Common myeloid progenitor, CD34-positive (primary cell): ENCODE results near the gene MED27.

Experiments
- CTCF ChIA-PET: fragments of 350-600 bp; sonication (Branson Sonifier 250); formaldehyde crosslinking; loops from one replicate; lab custom pipeline; 2021; ENCODE audit warnings: antibody characterized with exemption; lab: Charles Lee
- POLR2A ChIA-PET: fragments of 350-600 bp; sonication (Branson Sonifier 250); formaldehyde crosslinking; loops from one replicate; lab custom pipeline; 2021; ENCODE audit warnings: antibody characterized with exemption; lab: Charles Lee
- DNase-seq, 3 donors: peaks; one replicate each; pipeline versions ENCODE4 v3.0.0 to v3.0.0-alpha.2; 2013
- H3K27ac ChIP-seq, 2 experiments: 1 replicate in 1 of 2; 2 replicates in 1 of 2; pipeline ENCODE4 v1.7.0; 2013; ENCODE audit warnings: inconsistent platforms in 2 of 2, low read length in 2 of 2, mild to moderate bottlenecking in 2 of 2, low read depth in 1 of 2, moderate library complexity in 1 of 2; ENCODE audit not compliant: severe bottlenecking in 2 of 2, insufficient read depth in 1 of 2, poor library complexity in 1 of 2
- H3K27me3 ChIP-seq, 5 experiments: replicated peaks in 2 of 5; 1 replicate in 3 of 5; 2 replicates in 2 of 5; pipeline versions ENCODE4 v1.6.1 to v1.7.0; 2013; ENCODE audit warnings: low read length in 4 of 5, mild to moderate bottlenecking in 2 of 5, moderate library complexity in 2 of 5, inconsistent platforms in 1 of 5; ENCODE audit not compliant: insufficient read depth in 5 of 5, control insufficient read depth in 4 of 5
- H3K36me3 ChIP-seq, 4 experiments: 1 replicate in 2 of 4; 2 replicates in 2 of 4; pipeline versions ENCODE4 v1.6.1 to v1.7.0; 2013; ENCODE audit warnings: low read length in 3 of 4, control low read depth in 1 of 4, mild to moderate bottlenecking in 1 of 4; ENCODE audit not compliant: control insufficient read depth in 4 of 4, insufficient read depth in 4 of 4
- H3K4me1 ChIP-seq, 4 experiments: 1 replicate in 3 of 4; 2 replicates in 1 of 4; pipeline versions ENCODE4 v1.6.1 to v1.7.1; 2013; ENCODE audit warnings: low read length in 3 of 4, mild to moderate bottlenecking in 3 of 4, control low read depth in 1 of 4, inconsistent platforms in 1 of 4, moderate library complexity in 1 of 4; ENCODE audit not compliant: control insufficient read depth in 4 of 4, insufficient read depth in 4 of 4; ENCODE audit errors: control extremely low read depth in 1 of 4
- H3K4me3 ChIP-seq, 7 experiments: 1 replicate in 4 of 7; 2 replicates in 3 of 7; pipeline versions ENCODE4 v1.5.1 to v1.7.0; 2013; ENCODE audit warnings: mild to moderate bottlenecking in 7 of 7, low read length in 6 of 7, moderate library complexity in 6 of 7, inconsistent platforms in 2 of 7, low read depth in 2 of 7, control low read depth in 1 of 7; ENCODE audit not compliant: insufficient read depth in 4 of 7, control insufficient read depth in 1 of 7; ENCODE audit errors: extremely low read depth in 1 of 7
- H3K9me3 ChIP-seq, 5 experiments: 1 replicate in 4 of 5; 2 replicates in 1 of 5; pipeline versions ENCODE4 v1.6.1 to v1.7.1; 2013; ENCODE audit warnings: low read length in 4 of 5, mild to moderate bottlenecking in 2 of 5, inconsistent platforms in 1 of 5, low read depth in 1 of 5, moderate library complexity in 1 of 5; ENCODE audit not compliant: control insufficient read depth in 4 of 5, insufficient read depth in 2 of 5; ENCODE audit errors: control extremely low read depth in 1 of 5
- WGBS: methylation state at CpG from one replicate; pipeline ENCODE4 v1.1.5; 2013; ENCODE audit not compliant: insufficient coverage; 5-methylcytosine and 5-hydroxymethylcytosine counted together

The MED27 gene

GRCh38 chr9:131810351-131811170 lies 269.1 kb downstream of the MED27 start:
- Histone ChIP-seq H3K9me3 (no peaks in the 10 kb centered on the region), H3K4me1 (no peaks in the 10 kb centered on the region), H3K36me3 (no peaks in the 10 kb centered on the region), H3K27ac (no peak overlapping the region), H3K4me3 (no peak overlapping the region), H3K27me3 (peaks cover 0 to 78% (median 6%) of the 10 kb centered on the region in 5 experiments)
- WGBS = 80% methylated on average over 21 of the region's 23 CpGs
- no peak for DNase-seq
- POLR2A ChIA-PET = interaction anchor here (0.6 kb wide), 1 partner anchor 18 kb away, joined by 3 read pairs; no protein-coding TSS in a partner anchor
- CTCF ChIA-PET = interaction anchor here (0.6 kb wide), 1 partner anchor 52 kb away, joined by 3 read pairs; no protein-coding TSS in a partner anchor
